Smooth muscle cell (in vitro differentiated cells): Measurements from ENCODE around the gene CD81. TPM values are rescaled to one million over a fixed set of nuclear protein-coding genes. Genes with fewer than 3 reads are reported as not detected.

ENCODE experiments used
- DNase-seq: peaks from one replicate; lab custom pipeline; 2025; ENCODE audit not compliant: unreplicated experiment; lab: John Stamatoyannopoulos, UW
- H2AFZ ChIP-seq: fragments of 200-600 bp; sonication (generic); 2 replicates; pipeline ENCODE4 v1.6.0; 2016; ENCODE audit warnings: antibody characterized with exemption, low read depth, mild to moderate bottlenecking
- H3F3A ChIP-seq: fragments of 200-600 bp; sonication (generic); 2 replicates; pipeline ENCODE4 v1.6.0; 2017; ENCODE audit warnings: antibody characterized with exemption, low read depth
- H3K27ac ChIP-seq: fragments of 200-600 bp; sonication (generic); 2 replicates; pipeline ENCODE4 v1.5.1; 2016; ENCODE audit warnings: low read depth, mild to moderate bottlenecking
- H3K27me3 ChIP-seq: fragments of 200-600 bp; sonication (generic); 2 replicates; pipeline ENCODE4 v1.6.1; 2016; ENCODE audit warnings: low read depth, mild to moderate bottlenecking
- H3K36me3 ChIP-seq: fragments of 200-600 bp; sonication (generic); 2 replicates; pipeline ENCODE4 v1.5.1; 2016; ENCODE audit warnings: low read depth
- H3K4me1 ChIP-seq: fragments of 200-600 bp; sonication (generic); 2 replicates; pipeline ENCODE4 v1.5.1; 2016; ENCODE audit warnings: low read depth
- H3K4me2 ChIP-seq: fragments of 200-600 bp; sonication (generic); 2 replicates; pipeline ENCODE4 v1.6.0; 2016; ENCODE audit warnings: mild to moderate bottlenecking
- H3K4me3 ChIP-seq: fragments of 200-600 bp; sonication (generic); 2 replicates; pipeline ENCODE4 v1.5.1; 2016; ENCODE audit warnings: mild to moderate bottlenecking
- H3K79me2 ChIP-seq: fragments of 200-600 bp; sonication (generic); 2 replicates; pipeline ENCODE4 v1.6.0; 2016; ENCODE audit warnings: low read depth, mild to moderate bottlenecking
- H3K9ac ChIP-seq: fragments of 200-600 bp; sonication (generic); 2 replicates; pipeline ENCODE4 v1.6.0; 2016; ENCODE audit warnings: low read depth
- H3K9me3 ChIP-seq: fragments of 200-600 bp; sonication (generic); replicated peaks from 2 replicates; pipeline ENCODE4 v1.5.1; 2016; ENCODE audit warnings: low read depth
- H4K20me1 ChIP-seq: fragments of 200-600 bp; sonication (generic); 2 replicates; pipeline ENCODE4 v1.6.0; 2016; ENCODE audit warnings: low read depth
- CTCF ChIP-seq: fragments of 200-600 bp; sonication (generic); IDR thresholded peaks from 2 replicates; pipeline ENCODE4 v1.5.1; 2017; ENCODE audit warnings: borderline replicate concordance, mild to moderate bottlenecking, antibody characterized with exemption; ENCODE audit not compliant: insufficient read depth, poor library complexity, severe bottlenecking
- WGBS: methylation state at CpG from one replicate; pipeline ENCODE4 v1.1.7; 2016; ENCODE audit warnings: low lambda C conversion rate; 5-methylcytosine and 5-hydroxymethylcytosine counted together
- polyA plus RNA-seq: library from polyadenylated mRNA; unstranded; fragments of >200 nt; fragmentation: Nextera tagmentation; extraction: Ambion mirVana; gene quantifications from 2 replicates; pipeline ENCODE4 v1.2.1, GENCODE V29; 2016
- total RNA-seq: library from RNA; depleted of rRNA; stranded (reverse); fragments of >200 nt; gene quantifications from 2 replicates; pipeline ENCODE4 v1.2.3, GENCODE V29; 2014

Gene CD81
- total and polyA plus RNA-seq, 2 experiments from 2014 or later, result 191 to 519 TPM

- Histone ChIP-seq H3K9me3 (no peaks in the 10 kb centered on the region), H3K27me3 (peaks cover 35% of the 10 kb centered on the region), H3K4me1 (no peaks in the 10 kb centered on the region), H3K9ac (no peak overlapping the region), H4K20me1 (no peaks in the 10 kb centered on the region), H3K4me3 (no peak overlapping the region), H2AFZ (no peak overlapping the region), H3K79me2 (no peaks in the 10 kb centered on the region), H3K36me3 (no peaks in the 10 kb centered on the region), H3K4me2 (no peak overlapping the region), H3F3A (no peaks in the 10 kb centered on the region), H3K27ac (no peak overlapping the region)
- 88% methylated on average over 12 of the region's 12 CpGs for WGBS
- no peak for DNase-seq
- no peak for TF ChIP-seq CTCF
Measured at GRCh38 chr11:2435288-2436012, 58.3 kb downstream of the CD81 start.

GRCh38 chr11:2436013-2436520, 59.0 kb downstream of the CD81 start:
- H3K9me3 ChIP-seq, result no peaks in the 10 kb centered on the region
- no peak for TF ChIP-seq CTCF
- no peaks in the 10 kb centered on the region for H3K79me2 ChIP-seq
- no peaks in the 10 kb centered on the region for H3K36me3 ChIP-seq
- H4K20me1 ChIP-seq, result no peaks in the 10 kb centered on the region
- H3K27me3 ChIP-seq, result peaks cover 36% of the 10 kb centered on the region
- H3K4me2 ChIP-seq, result no peak overlapping the region
- no peak overlapping the region for H3K27ac ChIP-seq
- no peak for DNase-seq
- H3K9ac ChIP-seq, result no peak overlapping the region
- no peaks in the 10 kb centered on the region for H3F3A ChIP-seq
- H3K4me3 ChIP-seq, result no peak overlapping the region
- WGBS, result 74% methylated on average over 10 of the region's 10 CpGs
- H2AFZ ChIP-seq, result no peak overlapping the region
- no peaks in the 10 kb centered on the region for H3K4me1 ChIP-seq

- no peaks in the 10 kb centered on the region for H3K4me1 ChIP-seq
- peaks cover 41% of the 10 kb centered on the region for H3K27me3 ChIP-seq
- TF ChIP-seq CTCF, result no peak
- DNase-seq, result no peak
- no peak overlapping the region for H3K9ac ChIP-seq
- no peaks in the 10 kb centered on the region for H3K9me3 ChIP-seq
- 88% methylated on average over 12 of the region's 13 CpGs for WGBS
- no peak overlapping the region for H3K4me3 ChIP-seq
- no peaks in the 10 kb centered on the region for H3K79me2 ChIP-seq
- no peak overlapping the region for H3K4me2 ChIP-seq
- H3F3A ChIP-seq, result no peaks in the 10 kb centered on the region
- no peaks in the 10 kb centered on the region for H4K20me1 ChIP-seq
- no peaks in the 10 kb centered on the region for H3K36me3 ChIP-seq
- H3K27ac ChIP-seq, result no peak overlapping the region
- H2AFZ ChIP-seq, result no peak overlapping the region
Measured at GRCh38 chr11:2436521-2437031, 59.5 kb downstream of the CD81 start.

GRCh38 chr11:2437516-2437915, 60.4 kb downstream of the CD81 start:
- no peak overlapping the region for H2AFZ ChIP-seq
- no peaks in the 10 kb centered on the region for H3F3A ChIP-seq
- no peak overlapping the region for H3K4me3 ChIP-seq
- TF ChIP-seq CTCF, result no peak
- H3K36me3 ChIP-seq, result no peaks in the 10 kb centered on the region
- H3K27ac ChIP-seq, result no peak overlapping the region
- peaks cover 50% of the 10 kb centered on the region for H3K27me3 ChIP-seq
- no peak for DNase-seq
- no peaks in the 10 kb centered on the region for H3K9me3 ChIP-seq
- H3K9ac ChIP-seq, result no peak overlapping the region
- no peak overlapping the region for H3K4me2 ChIP-seq
- no peaks in the 10 kb centered on the region for H3K79me2 ChIP-seq
- no peaks in the 10 kb centered on the region for H3K4me1 ChIP-seq
- no peaks in the 10 kb centered on the region for H4K20me1 ChIP-seq
- 83% methylated on average over 4 of the region's 4 CpGs for whole genome bisulfite sequencing
